ENCODE data around the gene DAB1. TPM values are rescaled to one million over a fixed set of nuclear protein-coding genes. Genes with fewer than 3 reads are reported as not detected.

DAB1 gene
- total RNA-seq, 1 experiment from 2014 or later, result not detected

DNA sequence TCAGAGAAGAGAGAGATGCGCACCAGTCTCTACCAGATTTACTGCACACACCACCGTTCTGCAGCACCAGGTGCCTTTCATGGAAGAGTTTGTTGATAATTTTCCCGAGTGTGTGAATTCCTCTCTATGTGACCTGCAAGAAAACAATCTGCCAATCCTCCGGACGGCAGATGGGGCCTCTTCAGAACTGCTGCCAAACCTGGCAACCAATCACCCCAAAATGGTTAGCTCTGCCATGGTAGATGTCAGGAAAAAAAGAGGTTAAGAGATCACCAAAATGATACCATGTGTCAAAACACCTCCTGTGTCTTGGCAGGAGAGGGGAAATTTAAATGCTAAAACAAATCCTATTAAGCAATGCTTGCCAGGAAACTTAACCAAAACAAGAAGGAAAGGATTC lies 96.5 kb downstream of the DAB1 start:
- H3K9ac ChIP-seq (ENCODE audit: low read length), result no peak overlapping the region
- no peaks in the 10 kb centered on the region for H4K20me1 ChIP-seq (ENCODE audit: insufficient read depth)
- ChIA-PET CTCF (no interaction called here), POLR2A (no interaction called here), RAD21 (ENCODE audit: low non-redundant PET in 1 of 2, low total read pairs in 2 of 2, uncharacterized antibody in 2 of 2, unreplicated experiment in 2 of 2) (no interaction called here)
- H3K27me3 ChIP-seq (ENCODE audit: insufficient read depth, low read length), result 0 out of 2 replicates have a peak, but pooled peaks cover 8% of the 10 kb centered on the region
- BruUV-seq (replicated peaks), result no TSS peak
- H3K4me1 ChIP-seq (ENCODE audit: control insufficient read depth in 1 of 2, insufficient read depth in 2 of 2, low read length in 2 of 2), result no peaks in the 10 kb centered on the region
- no peaks in the 10 kb centered on the region for H3K9me2 ChIP-seq (ENCODE audit: insufficient read depth)
- no peak overlapping the region for H3K4me3 ChIP-seq (replicated peaks in 1 of 2; ENCODE audit: low read depth in 1 of 2, low read length in 2 of 2)
- H3K4me2 ChIP-seq (ENCODE audit: low read length), result no peak overlapping the region
- ATAC-seq, result no peak
- intact Hi-C loops (cut with micrococcal nuclease), result no loop called here
- no peaks in the 10 kb centered on the region for H3K36me3 ChIP-seq (ENCODE audit: control insufficient read depth in 1 of 2, insufficient read depth in 2 of 2, low read length in 2 of 2)
- no peaks in the 10 kb centered on the region for H3K79me2 ChIP-seq (ENCODE audit: insufficient read depth, low read length)
- TF ChIP-seq, protein P1, sequence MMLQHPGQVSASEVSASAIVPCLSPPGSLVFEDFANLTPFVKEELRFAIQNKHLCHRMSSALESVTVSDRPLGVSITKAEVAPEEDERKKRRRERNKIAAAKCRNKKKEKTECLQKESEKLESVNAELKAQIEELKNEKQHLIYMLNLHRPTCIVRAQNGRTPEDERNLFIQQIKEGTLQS (IDR thresholded peaks at IDR 0.05), result no peak
- TF ChIP-seq RAD21 (IDR thresholded peaks at IDR 0.05; ENCODE audit: low read depth) (no peak), FOSL1 (IDR thresholded peaks at IDR 0.05; ENCODE audit: low read depth) (no peak), ZNF274 (IDR thresholded peaks at IDR 0.05; ENCODE audit: low read depth, low read length) (no peak), POLR2AphosphoS5 (IDR thresholded peaks at IDR 0.05; ENCODE audit: low read depth, low read length) (no peak), EZH2 (IDR thresholded peaks at IDR 0.05) (no peak), ELF1 (IDR thresholded peaks at IDR 0.05; ENCODE audit: borderline replicate concordance, low read depth) (no peak), CEBPB (IDR thresholded peaks at IDR 0.05; ENCODE audit: low read depth) (no peak), EGR1 (IDR thresholded peaks at IDR 0.05; ENCODE audit: low read depth) (no peak), JUND (IDR thresholded peaks at IDR 0.05) (no peak), POLR2A (IDR thresholded peaks at IDR 0.05; ENCODE audit: borderline replicate concordance, extremely low read depth, insufficient read depth, insufficient read length) (no peak), SIN3A (IDR thresholded peaks at IDR 0.05; ENCODE audit: low read depth) (no peak), YY1 (IDR thresholded peaks at IDR 0.05; ENCODE audit: extremely low read depth, insufficient replicate concordance, low read depth, low read length) (no peak), ZFX (IDR thresholded peaks at IDR 0.05) (no peak), TCF7L2 (IDR thresholded peaks at IDR 0.05; ENCODE audit: borderline replicate concordance, extremely low read depth, insufficient read depth, insufficient read length) (no peak)
- TF ChIP-seq, protein P2, sequence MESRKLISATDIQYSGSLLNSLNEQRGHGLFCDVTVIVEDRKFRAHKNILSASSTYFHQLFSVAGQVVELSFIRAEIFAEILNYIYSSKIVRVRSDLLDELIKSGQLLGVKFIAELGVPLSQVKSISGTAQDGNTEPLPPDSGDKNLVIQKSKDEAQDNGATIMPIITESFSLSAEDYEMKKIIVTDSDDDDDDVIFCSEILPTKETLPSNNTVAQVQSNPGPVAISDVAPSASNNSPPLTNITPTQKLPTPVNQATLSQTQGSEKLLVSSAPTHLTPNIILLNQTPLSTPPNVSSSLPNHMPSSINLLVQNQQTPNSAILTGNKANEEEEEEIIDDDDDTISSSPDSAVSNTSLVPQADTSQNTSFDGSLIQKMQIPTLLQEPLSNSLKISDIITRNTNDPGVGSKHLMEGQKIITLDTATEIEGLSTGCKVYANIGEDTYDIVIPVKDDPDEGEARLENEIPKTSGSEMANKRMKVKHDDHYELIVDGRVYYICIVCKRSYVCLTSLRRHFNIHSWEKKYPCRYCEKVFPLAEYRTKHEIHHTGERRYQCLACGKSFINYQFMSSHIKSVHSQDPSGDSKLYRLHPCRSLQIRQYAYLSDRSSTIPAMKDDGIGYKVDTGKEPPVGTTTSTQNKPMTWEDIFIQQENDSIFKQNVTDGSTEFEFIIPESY (IDR thresholded peaks at IDR 0.05; ENCODE audit: extremely low read depth, insufficient replicate concordance, low read length), result no peak
- TF ChIP-seq, protein P3, sequence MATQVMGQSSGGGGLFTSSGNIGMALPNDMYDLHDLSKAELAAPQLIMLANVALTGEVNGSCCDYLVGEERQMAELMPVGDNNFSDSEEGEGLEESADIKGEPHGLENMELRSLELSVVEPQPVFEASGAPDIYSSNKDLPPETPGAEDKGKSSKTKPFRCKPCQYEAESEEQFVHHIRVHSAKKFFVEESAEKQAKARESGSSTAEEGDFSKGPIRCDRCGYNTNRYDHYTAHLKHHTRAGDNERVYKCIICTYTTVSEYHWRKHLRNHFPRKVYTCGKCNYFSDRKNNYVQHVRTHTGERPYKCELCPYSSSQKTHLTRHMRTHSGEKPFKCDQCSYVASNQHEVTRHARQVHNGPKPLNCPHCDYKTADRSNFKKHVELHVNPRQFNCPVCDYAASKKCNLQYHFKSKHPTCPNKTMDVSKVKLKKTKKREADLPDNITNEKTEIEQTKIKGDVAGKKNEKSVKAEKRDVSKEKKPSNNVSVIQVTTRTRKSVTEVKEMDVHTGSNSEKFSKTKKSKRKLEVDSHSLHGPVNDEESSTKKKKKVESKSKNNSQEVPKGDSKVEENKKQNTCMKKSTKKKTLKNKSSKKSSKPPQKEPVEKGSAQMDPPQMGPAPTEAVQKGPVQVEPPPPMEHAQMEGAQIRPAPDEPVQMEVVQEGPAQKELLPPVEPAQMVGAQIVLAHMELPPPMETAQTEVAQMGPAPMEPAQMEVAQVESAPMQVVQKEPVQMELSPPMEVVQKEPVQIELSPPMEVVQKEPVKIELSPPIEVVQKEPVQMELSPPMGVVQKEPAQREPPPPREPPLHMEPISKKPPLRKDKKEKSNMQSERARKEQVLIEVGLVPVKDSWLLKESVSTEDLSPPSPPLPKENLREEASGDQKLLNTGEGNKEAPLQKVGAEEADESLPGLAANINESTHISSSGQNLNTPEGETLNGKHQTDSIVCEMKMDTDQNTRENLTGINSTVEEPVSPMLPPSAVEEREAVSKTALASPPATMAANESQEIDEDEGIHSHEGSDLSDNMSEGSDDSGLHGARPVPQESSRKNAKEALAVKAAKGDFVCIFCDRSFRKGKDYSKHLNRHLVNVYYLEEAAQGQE (IDR thresholded peaks at IDR 0.05; ENCODE audit: low read depth), result no peak
- H3K9me3 ChIP-seq (ENCODE audit: control insufficient read depth in 1 of 2, insufficient read depth in 1 of 2, low read depth in 1 of 2, low read length in 2 of 2), result no peaks in the 10 kb centered on the region
- H3K27ac ChIP-seq (ENCODE audit: low read depth, low read length), result no peak overlapping the region
- no peak overlapping the region for H2AFZ ChIP-seq (ENCODE audit: low read depth, low read length, poor library complexity, severe bottlenecking)
- no peak for DNase-seq (ENCODE audit: low read depth, low spot score)

All from HCT116 (cell line).